Measurements from ENCODE around the gene CHRM2. TPM values are rescaled to one million over a fixed set of nuclear protein-coding genes. Genes with fewer than 3 reads are reported as not detected.

The CHRM2 gene
- total and polyA plus RNA-seq, 2 of the 4 experiments (the other 2 are of a cell fraction) = 79.3 to 184 TPM

DNA sequence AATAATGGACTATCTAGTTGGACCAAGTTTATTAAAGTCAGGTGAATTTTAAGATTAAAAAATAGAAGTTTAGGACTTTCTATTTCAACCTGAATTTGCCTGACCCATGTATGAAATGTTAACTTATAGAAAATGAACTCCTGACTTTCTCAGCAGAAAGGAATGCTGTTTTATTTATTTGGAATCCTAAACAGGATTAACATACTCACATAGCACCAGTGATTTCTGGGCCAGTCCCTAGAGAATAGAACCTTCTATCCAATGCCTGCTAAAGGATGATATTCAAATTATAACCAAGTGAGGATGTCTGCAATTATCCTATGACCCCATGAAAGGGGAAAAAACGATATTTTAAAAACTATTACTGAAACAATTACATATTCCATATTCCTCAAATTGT is 148.8 kb downstream of the CHRM2 start:
- Histone ChIP-seq H2BK15ac (ENCODE audit: low read depth, low read length) (peak overlapping the region; percentile 84; the same call in 1 of the 3 replicates), H3K4me2 (ENCODE audit: low read depth, low read length) (peak overlapping the region; percentile 6; the same call in 1 of the 2 replicates), H3K9me1 (ENCODE audit: insufficient read depth, low read length) (peaks cover 5% of the 10 kb centered on the region; the same call in 1 of the 2 replicates), H3K56ac (ENCODE audit: extremely low read depth, insufficient read depth, low read length) (no peak overlapping the region; the same call in 1 of the 2 replicates), H2BK120ac (ENCODE audit: low read depth, low read length) (peak overlapping the region; percentile 91), H3K79me1 (ENCODE audit: low read depth in 1 of 2, low read length in 2 of 2) (peaks cover 41 to 52% of the 10 kb centered on the region in 2 experiments), H2AFZ (replicated peaks; ENCODE audit: low read length, poor library complexity) (no peak overlapping the region), H2AK9ac (replicated peaks; ENCODE audit: low read depth, low read length, poor library complexity) (no peak overlapping the region), H3K4me1 (ENCODE audit: control insufficient read depth, insufficient read depth, low read length) (peaks cover 10% of the 10 kb centered on the region), H3K27ac (ENCODE audit: insufficient read depth, low read length) (peak overlapping the region; percentile 41; the same call in 1 of the 2 replicates), H3K27me3 (ENCODE audit: control insufficient read depth, insufficient read depth, low read length) (no peaks in the 10 kb centered on the region), H3K4me3 (ENCODE audit: insufficient read depth, low read depth, low read length) (no peak overlapping the region), H2BK5ac (ENCODE audit: low read depth, low read length, poor library complexity, severe bottlenecking) (peak overlapping the region; percentile 96), H2AK5ac (ENCODE audit: low read depth, low read length) (no peak overlapping the region), H4K5ac (ENCODE audit: low read depth, low read length) (no peak overlapping the region), H3K23ac (ENCODE audit: low read depth, low read length) (no peak overlapping the region), H3K9ac (ENCODE audit: low read depth, low read length) (no peak overlapping the region), H3K36me3 (ENCODE audit: control insufficient read depth, insufficient read depth, low read length) (peaks cover 24% of the 10 kb centered on the region), H4K91ac (ENCODE audit: insufficient read depth, low read depth, low read length) (peak overlapping the region; percentile 97), H4K20me1 (ENCODE audit: insufficient read depth, low read length) (no peaks in the 10 kb centered on the region), H3K18ac (ENCODE audit: low read depth, low read length) (no peak overlapping the region), H3K4ac (ENCODE audit: low read depth, low read length) (peak overlapping the region; percentile 90; the same call in 1 of the 2 replicates), H3K14ac (replicated peaks; ENCODE audit: low read depth, low read length) (no peak overlapping the region), H2BK20ac (ENCODE audit: low read depth, low read length) (peak overlapping the region; percentile 97; the same call in 1 of the 2 replicates), H3K9me3 (ENCODE audit: control insufficient read depth, insufficient read depth, low read length) (no peaks in the 10 kb centered on the region), H4K8ac (ENCODE audit: low read depth in 2 of 2, low read length in 2 of 2) (peak overlapping the region; percentile 81 to 88; a peak in 2 of 4 replicates)
- dilution Hi-C loops (cut with HindIII; ENCODE audit: low sequenced_read_pairs, unreplicated experiment) = no loop called here
- TF ChIP-seq NFE2L2 (IDR thresholded peaks at IDR 0.05; ENCODE audit: low read depth, low read length) = no peak
- TF ChIP-seq CEBPB (IDR thresholded peaks at IDR 0.05; ENCODE audit: low read depth, low read length) = no peak
- in situ Hi-C loops (cut with MboI; ENCODE audit: low sequenced_read_pairs) = no loop called here
- no CpG with 5 or more reads among the region's 1 CpG for WGBS, 2 experiments (ENCODE audit: extremely low coverage in 2 of 2, insufficient read length in 1 of 2)
- no TSS peak for BruUV-seq (replicated peaks)
- DNase-seq (peak; percentile 55), ATAC-seq (ENCODE audit: low read depth) (peak; percentile 74)
- ChIA-PET CTCF (no interaction called here), POLR2A (ENCODE audit: unreplicated experiment) (no interaction called here)
- intact Hi-C loops (cut with micrococcal nuclease) = no loop called here
